Upper lobe of right lung (tissue), 1 donor: ENCODE results near the gene DMD. TPM values are rescaled to one million over a fixed set of nuclear protein-coding genes. Genes with fewer than 3 reads are reported as not detected.
"Not testable (repeated sequence)": the region's sequence is repeated elsewhere in the genome, so short reads cannot be mapped to it uniquely, and the experiment has no call there.

ENCODE experiments used
- ATAC-seq: fragments of 200-7000 bp; cut with Tn5 transposase; one replicate; pipeline ENCODE4 v1.9.1; 2020; ENCODE audit warnings: mild to moderate bottlenecking, moderate library complexity
- DNase-seq: peaks from one replicate; pipeline ENCODE4 v3.0.0-alpha.2; 2020
- H3K27ac ChIP-seq: fragments of 200-600 bp; one replicate; pipeline ENCODE4 v1.8.0; 2022
- H3K27me3 ChIP-seq: fragments of 200-600 bp; one replicate; pipeline ENCODE4 v1.8.0; 2022; ENCODE audit warnings: mild to moderate bottlenecking
- H3K36me3 ChIP-seq: fragments of 200-600 bp; one replicate; pipeline ENCODE4 v1.8.0; 2022
- H3K4me1 ChIP-seq: fragments of 200-600 bp; one replicate; pipeline ENCODE4 v1.8.0; 2022
- H3K4me3 ChIP-seq: fragments of 200-600 bp; one replicate; pipeline ENCODE4 v1.8.0; 2022; ENCODE audit warnings: mild to moderate bottlenecking
- H3K9me3 ChIP-seq: fragments of 200-600 bp; one replicate; pipeline ENCODE4 v1.8.0; 2022
- intact Hi-C: fragments of 100-400 bp; cut with DNase I; formaldehyde crosslinking; loops from one replicate; pipeline ENCODE4 v1.11.0; 2022
- total RNA-seq: library from RNA; stranded (reverse); fragmentation: NEBNext Ultra II Directional; extraction: Animal tissue kit (Norgen Biotek cat#: 25700); gene quantifications from one replicate; pipeline ENCODE4 v1.2.1, GENCODE V29; 2021
- TF ChIP-seq, protein P1 (sequence below): fragments of 200-600 bp; IDR thresholded peaks from one replicate; pipeline ENCODE4 v1.8.0; 2022; ENCODE audit warnings: antibody characterized with exemption
- donor health status: DM: no; HTN: yes; CAD: no; lungs with severe emphysema.

DMD gene
- total RNA-seq, 1 donor from 2014 or later: 24.7 TPM

DNA sequence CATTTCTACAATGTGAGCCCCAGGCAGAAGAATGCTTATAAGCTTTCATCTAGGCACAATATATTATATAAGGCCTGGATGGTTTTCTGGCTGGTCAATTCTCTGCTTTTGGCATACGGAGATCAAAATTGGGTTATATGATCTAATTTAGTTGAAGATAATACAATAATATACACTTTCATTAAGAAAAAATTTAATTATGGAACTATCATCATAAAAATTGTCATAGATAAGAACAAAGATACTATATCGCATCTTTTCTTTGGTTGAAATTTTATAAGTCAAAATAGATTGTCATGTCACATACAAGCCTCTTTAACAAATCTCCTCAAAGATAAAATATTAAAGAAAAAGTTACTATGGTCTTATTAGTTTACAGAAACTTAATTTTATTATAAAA, 17.1 kb downstream of the DMD start:
- TF ChIP-seq, protein P1, sequence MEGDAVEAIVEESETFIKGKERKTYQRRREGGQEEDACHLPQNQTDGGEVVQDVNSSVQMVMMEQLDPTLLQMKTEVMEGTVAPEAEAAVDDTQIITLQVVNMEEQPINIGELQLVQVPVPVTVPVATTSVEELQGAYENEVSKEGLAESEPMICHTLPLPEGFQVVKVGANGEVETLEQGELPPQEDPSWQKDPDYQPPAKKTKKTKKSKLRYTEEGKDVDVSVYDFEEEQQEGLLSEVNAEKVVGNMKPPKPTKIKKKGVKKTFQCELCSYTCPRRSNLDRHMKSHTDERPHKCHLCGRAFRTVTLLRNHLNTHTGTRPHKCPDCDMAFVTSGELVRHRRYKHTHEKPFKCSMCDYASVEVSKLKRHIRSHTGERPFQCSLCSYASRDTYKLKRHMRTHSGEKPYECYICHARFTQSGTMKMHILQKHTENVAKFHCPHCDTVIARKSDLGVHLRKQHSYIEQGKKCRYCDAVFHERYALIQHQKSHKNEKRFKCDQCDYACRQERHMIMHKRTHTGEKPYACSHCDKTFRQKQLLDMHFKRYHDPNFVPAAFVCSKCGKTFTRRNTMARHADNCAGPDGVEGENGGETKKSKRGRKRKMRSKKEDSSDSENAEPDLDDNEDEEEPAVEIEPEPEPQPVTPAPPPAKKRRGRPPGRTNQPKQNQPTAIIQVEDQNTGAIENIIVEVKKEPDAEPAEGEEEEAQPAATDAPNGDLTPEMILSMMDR: no peak
- Histone ChIP-seq H3K4me1 (no peaks in the 10 kb centered on the region), H3K9me3 (no peaks in the 10 kb centered on the region), H3K4me3 (no peak overlapping the region), H3K27me3 (no peaks in the 10 kb centered on the region), H3K27ac (no peak overlapping the region), H3K36me3 (no peaks in the 10 kb centered on the region)
- no peak for ATAC-seq
- intact Hi-C loops: no loop called here
- no peak for DNase-seq

DNA sequence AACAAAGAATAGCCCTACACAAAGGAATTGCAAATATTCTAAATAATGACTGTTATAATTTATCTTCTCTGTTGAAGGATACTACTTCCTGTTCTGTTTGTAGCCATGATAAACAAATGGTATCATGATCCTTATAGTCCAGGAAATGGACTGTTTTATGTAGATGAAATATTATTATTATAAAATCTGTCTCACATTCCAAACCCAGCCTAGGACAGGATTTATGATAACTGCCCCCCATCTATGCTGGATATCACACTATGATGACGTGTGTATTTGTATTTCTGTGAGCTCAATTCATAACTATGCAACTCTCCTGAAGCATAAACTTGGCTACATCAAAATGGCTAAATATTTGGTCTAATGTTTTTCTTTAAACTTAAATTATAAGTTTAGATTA, 21.3 kb downstream of the DMD start:
- Histone ChIP-seq H3K9me3 (no peaks in the 10 kb centered on the region), H3K27ac (no peak overlapping the region), H3K4me1 (no peaks in the 10 kb centered on the region), H3K27me3 (no peaks in the 10 kb centered on the region), H3K36me3 (no peaks in the 10 kb centered on the region), H3K4me3 (no peak overlapping the region)
- ATAC-seq: no peak
- no peak for DNase-seq
- TF ChIP-seq, protein P1: no peak
- intact Hi-C loops: no loop called here

DNA sequence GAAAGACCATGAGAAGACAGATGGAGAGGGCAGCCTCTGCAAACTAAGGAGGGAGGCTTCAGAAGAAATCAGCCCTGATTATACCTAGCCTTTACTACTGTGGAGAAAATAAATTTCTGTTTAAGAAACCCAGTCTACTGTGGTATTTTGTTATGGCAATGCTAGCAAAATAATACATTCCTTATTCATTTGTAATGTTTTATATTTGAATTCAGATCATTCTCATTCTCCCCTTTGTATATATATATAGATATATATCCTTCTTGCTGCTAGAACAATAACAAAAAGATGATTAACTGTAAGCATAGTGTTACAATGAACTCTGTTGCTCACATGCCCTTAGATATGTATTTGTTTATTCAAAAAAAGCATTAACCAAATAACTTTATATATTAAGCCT, 22.5 kb downstream of the DMD start:
- Histone ChIP-seq H3K9me3 (no peaks in the 10 kb centered on the region), H3K4me1 (no peaks in the 10 kb centered on the region), H3K4me3 (no peak overlapping the region), H3K27ac (no peak overlapping the region), H3K27me3 (no peaks in the 10 kb centered on the region), H3K36me3 (no peaks in the 10 kb centered on the region)
- ATAC-seq (no peak), DNase-seq (no peak)
- TF ChIP-seq, protein P1: no peak
- intact Hi-C loops: no loop called here

DNA sequence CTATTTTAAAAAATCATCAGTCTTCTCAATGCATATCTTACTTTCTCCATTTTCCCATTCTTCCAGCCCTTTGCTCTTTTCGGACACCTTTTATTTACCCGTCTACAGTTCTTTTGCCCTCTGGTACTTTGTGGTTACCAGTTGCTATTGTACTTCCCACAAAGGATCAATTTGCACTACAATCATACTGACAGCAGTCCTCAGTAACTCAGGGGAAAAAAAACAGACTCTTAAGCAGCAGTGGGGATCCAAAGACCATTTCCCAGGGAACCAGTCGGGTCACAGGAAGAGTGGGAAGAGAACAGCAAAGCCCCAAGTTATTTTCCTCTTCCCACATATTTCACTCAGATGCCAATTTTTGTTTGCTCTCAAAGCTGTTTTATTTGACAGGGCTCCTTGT, 23.1 kb downstream of the DMD start:
- TF ChIP-seq, protein P1: no peak

DNA sequence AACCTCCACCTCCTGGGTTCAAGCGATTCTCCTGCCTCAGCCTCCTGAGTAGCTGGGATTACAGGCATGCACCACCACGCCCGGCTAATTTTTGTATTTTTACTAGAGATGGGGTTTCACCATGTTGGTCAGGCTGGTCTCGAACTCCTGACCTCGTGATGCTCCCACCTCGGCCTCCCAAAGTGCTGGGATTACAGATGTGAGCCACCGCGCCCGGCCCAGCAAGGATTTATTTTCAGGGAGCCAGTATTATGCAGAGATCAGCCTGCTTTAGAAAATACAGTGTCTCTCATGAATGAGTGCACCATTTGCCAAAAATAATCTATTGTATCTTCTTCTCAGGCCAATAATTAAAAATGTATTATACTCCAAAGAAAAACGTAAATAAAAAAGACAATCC, 26.5 kb downstream of the DMD start:
- H3K4me1 ChIP-seq: not testable (repeated sequence)

More for the DNA sequence above, 23.1 kb downstream of the DMD start:
- H3K36me3 ChIP-seq: no peaks in the 10 kb centered on the region
- ATAC-seq (no peak), DNase-seq (no peak)
- no peaks in the 10 kb centered on the region for H3K4me1 ChIP-seq
- no peaks in the 10 kb centered on the region for H3K9me3 ChIP-seq
- intact Hi-C loops: no loop called here
- no peaks in the 10 kb centered on the region for H3K27me3 ChIP-seq
- no peak overlapping the region for H3K4me3 ChIP-seq
- no peak overlapping the region for H3K27ac ChIP-seq

DNA sequence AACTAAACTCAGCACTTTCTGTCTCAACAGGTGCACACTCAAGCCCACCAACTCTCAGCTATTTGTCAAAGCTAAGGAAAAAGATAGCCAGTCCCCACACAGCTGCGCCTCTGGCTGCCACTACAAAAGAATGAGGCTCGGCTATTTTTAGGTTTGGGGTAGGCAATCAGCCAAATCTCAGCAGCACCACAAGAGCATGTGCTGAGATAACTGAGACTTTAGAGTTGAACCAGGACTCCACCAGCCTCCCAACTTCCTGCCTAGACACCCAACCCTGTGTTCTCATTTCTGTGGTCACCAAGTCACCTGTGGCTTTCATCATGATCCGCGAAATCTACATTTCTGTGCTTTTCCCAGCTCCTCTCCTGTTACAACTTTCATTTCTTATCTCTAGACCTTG, 28.0 kb downstream of the DMD start:
- Histone ChIP-seq H3K27ac (no peak overlapping the region), H3K9me3 (no peaks in the 10 kb centered on the region), H3K4me1 (no peaks in the 10 kb centered on the region), H3K27me3 (no peaks in the 10 kb centered on the region), H3K36me3 (no peaks in the 10 kb centered on the region), H3K4me3 (no peak overlapping the region)
- TF ChIP-seq, protein P1: no peak
- ATAC-seq: peak; percentile 57
- intact Hi-C loops: no loop called here
- no peak for DNase-seq

More for the DNA sequence above, 26.5 kb downstream of the DMD start:
- DNase-seq, intact Hi-C loops, H3K27me3 ChIP-seq, H3K9me3 ChIP-seq, H3K27ac ChIP-seq, H3K36me3 ChIP-seq, H3K4me3 ChIP-seq, ATAC-seq: not testable (repeated sequence)
